Measurements from ENCODE around the gene LSP1.

LSP1 gene

GRCh38 chr11:1906611-1907423, 53.9 kb downstream of the LSP1 start:
- Mint-ChIP-seq H3K27me3 (peaks cover 3% of the 10 kb centered on the region), H3K27ac (no peak overlapping the region), H3K36me3 (ENCODE audit: low read depth) (no peaks in the 10 kb centered on the region), H3K9me3 (no peaks in the 10 kb centered on the region), H3K4me3 (no peak overlapping the region), H3K4me1 (ENCODE audit: low read depth) (no peaks in the 10 kb centered on the region)

- Mint-ChIP-seq H3K27ac (no peak overlapping the region), H3K4me1 (ENCODE audit: low read depth) (no peaks in the 10 kb centered on the region), H3K4me3 (no peak overlapping the region), H3K36me3 (ENCODE audit: low read depth) (no peaks in the 10 kb centered on the region), H3K9me3 (no peaks in the 10 kb centered on the region), H3K27me3 (peaks cover 5% of the 10 kb centered on the region)
These were observed 55.7 kb downstream of the LSP1 start for GRCh38 chr11:1908618-1909017.

GRCh38 chr11:1909524-1909923, 56.6 kb downstream of the LSP1 start:
- H3K27ac Mint-ChIP-seq = no peak overlapping the region

GRCh38 chr11:1912289-1912878, 59.5 kb downstream of the LSP1 start:
- no peaks in the 10 kb centered on the region for H3K36me3 Mint-ChIP-seq (ENCODE audit: low read depth)
- no peak overlapping the region for H3K4me3 Mint-ChIP-seq
- H3K27ac Mint-ChIP-seq = no peak overlapping the region
- H3K9me3 Mint-ChIP-seq = no peaks in the 10 kb centered on the region
- H3K4me1 Mint-ChIP-seq (ENCODE audit: low read depth) = peaks cover 13% of the 10 kb centered on the region
- peaks cover 3% of the 10 kb centered on the region for H3K27me3 Mint-ChIP-seq

More at GRCh38 chr11:1909524-1909923, 56.6 kb downstream of the LSP1 start:
- Mint-ChIP-seq H3K27me3 (peaks cover 5% of the 10 kb centered on the region), H3K4me3 (no peak overlapping the region), H3K4me1 (ENCODE audit: low read depth) (no peaks in the 10 kb centered on the region), H3K9me3 (no peaks in the 10 kb centered on the region), H3K36me3 (ENCODE audit: low read depth) (no peaks in the 10 kb centered on the region)

- Mint-ChIP-seq H3K4me3 (no peak overlapping the region), H3K9me3 (no peaks in the 10 kb centered on the region), H3K27ac (no peak overlapping the region), H3K36me3 (ENCODE audit: low read depth) (no peaks in the 10 kb centered on the region), H3K4me1 (ENCODE audit: low read depth) (peaks cover 13% of the 10 kb centered on the region), H3K27me3 (peaks cover 3% of the 10 kb centered on the region)
These were observed 60.6 kb downstream of the LSP1 start for GRCh38 chr11:1913271-1914060.

- Mint-ChIP-seq H3K4me3 (no peak overlapping the region), H3K4me1 (ENCODE audit: low read depth) (peaks cover 13% of the 10 kb centered on the region), H3K27me3 (peaks cover 3% of the 10 kb centered on the region), H3K9me3 (no peaks in the 10 kb centered on the region), H3K27ac (no peak overlapping the region), H3K36me3 (ENCODE audit: low read depth) (no peaks in the 10 kb centered on the region)
These were observed 62.9 kb downstream of the LSP1 start for GRCh38 chr11:1915795-1916131.

- Mint-ChIP-seq H3K36me3 (ENCODE audit: low read depth) (no peaks in the 10 kb centered on the region), H3K9me3 (no peaks in the 10 kb centered on the region), H3K4me3 (no peak overlapping the region)
These were observed 63.5 kb downstream of the LSP1 start for GRCh38 chr11:1916132-1916985.

GRCh38 chr11:1916986-1917522, 64.2 kb downstream of the LSP1 start:
- no peaks in the 10 kb centered on the region for H3K36me3 Mint-ChIP-seq (ENCODE audit: low read depth)
- H3K27me3 Mint-ChIP-seq = peaks cover 3% of the 10 kb centered on the region
- no peak overlapping the region for H3K4me3 Mint-ChIP-seq
- no peak overlapping the region for H3K27ac Mint-ChIP-seq
- H3K9me3 Mint-ChIP-seq = no peaks in the 10 kb centered on the region
- peaks cover 13% of the 10 kb centered on the region for H3K4me1 Mint-ChIP-seq (ENCODE audit: low read depth)

More at GRCh38 chr11:1916132-1916985, 63.5 kb downstream of the LSP1 start:
- Mint-ChIP-seq H3K27me3 (peaks cover 3% of the 10 kb centered on the region), H3K27ac (no peak overlapping the region), H3K4me1 (ENCODE audit: low read depth) (peaks cover 13% of the 10 kb centered on the region)

GRCh38 chr11:1917523-1918435, 64.9 kb downstream of the LSP1 start:
- H3K27me3 Mint-ChIP-seq = no peaks in the 10 kb centered on the region
- H3K36me3 Mint-ChIP-seq (ENCODE audit: low read depth) = no peaks in the 10 kb centered on the region
- no peak overlapping the region for H3K27ac Mint-ChIP-seq
- no peak overlapping the region for H3K4me3 Mint-ChIP-seq
- H3K9me3 Mint-ChIP-seq = no peaks in the 10 kb centered on the region
- peaks cover 13% of the 10 kb centered on the region for H3K4me1 Mint-ChIP-seq (ENCODE audit: low read depth)

- H3K27ac Mint-ChIP-seq = no peak overlapping the region
- H3K27me3 Mint-ChIP-seq = no peaks in the 10 kb centered on the region
- H3K4me3 Mint-ChIP-seq = no peak overlapping the region
- H3K9me3 Mint-ChIP-seq = no peaks in the 10 kb centered on the region
- no peaks in the 10 kb centered on the region for H3K36me3 Mint-ChIP-seq (ENCODE audit: low read depth)
- peaks cover 13% of the 10 kb centered on the region for H3K4me1 Mint-ChIP-seq (ENCODE audit: low read depth)
These were observed 65.8 kb downstream of the LSP1 start for GRCh38 chr11:1918436-1919315.

GRCh38 chr11:1919391-1920127, 66.7 kb downstream of the LSP1 start, which contains the start of gene TNNT3:
Gene TNNT3 (plus strand): TSS chr11:1919703. CDS start chr11:1922875, 3,172 bp downstream.
- H3K9me3 Mint-ChIP-seq = no peaks in the 10 kb centered on the region
- peaks cover 13% of the 10 kb centered on the region for H3K4me1 Mint-ChIP-seq (ENCODE audit: low read depth)
- H3K4me3 Mint-ChIP-seq = no peak within 1 kb of the TSS
- H3K27me3 Mint-ChIP-seq = no peaks in the 10 kb centered on the region
- no peaks in the 10 kb centered on the region for H3K36me3 Mint-ChIP-seq (ENCODE audit: low read depth)
- H3K27ac Mint-ChIP-seq = no peak within 1 kb of the TSS

GRCh38 chr11:1920128-1920908, 67.4 kb downstream of the LSP1 start:
- no peak overlapping the region for H3K27ac Mint-ChIP-seq
- H3K4me3 Mint-ChIP-seq = no peak overlapping the region
- H3K27me3 Mint-ChIP-seq = no peaks in the 10 kb centered on the region
- H3K36me3 Mint-ChIP-seq (ENCODE audit: low read depth) = no peaks in the 10 kb centered on the region
- no peaks in the 10 kb centered on the region for H3K9me3 Mint-ChIP-seq
- H3K4me1 Mint-ChIP-seq (ENCODE audit: low read depth) = peaks cover 8% of the 10 kb centered on the region
